ENCODE measurements around the gene KMT5C.

Gene KMT5C

GRCh38 chr19:55346725-55347441 lies 7.2 kb downstream of the KMT5C start:
- DNase-seq (ENCODE audit: low spot score) (no peak), FAIRE-seq (no peak)

DNA sequence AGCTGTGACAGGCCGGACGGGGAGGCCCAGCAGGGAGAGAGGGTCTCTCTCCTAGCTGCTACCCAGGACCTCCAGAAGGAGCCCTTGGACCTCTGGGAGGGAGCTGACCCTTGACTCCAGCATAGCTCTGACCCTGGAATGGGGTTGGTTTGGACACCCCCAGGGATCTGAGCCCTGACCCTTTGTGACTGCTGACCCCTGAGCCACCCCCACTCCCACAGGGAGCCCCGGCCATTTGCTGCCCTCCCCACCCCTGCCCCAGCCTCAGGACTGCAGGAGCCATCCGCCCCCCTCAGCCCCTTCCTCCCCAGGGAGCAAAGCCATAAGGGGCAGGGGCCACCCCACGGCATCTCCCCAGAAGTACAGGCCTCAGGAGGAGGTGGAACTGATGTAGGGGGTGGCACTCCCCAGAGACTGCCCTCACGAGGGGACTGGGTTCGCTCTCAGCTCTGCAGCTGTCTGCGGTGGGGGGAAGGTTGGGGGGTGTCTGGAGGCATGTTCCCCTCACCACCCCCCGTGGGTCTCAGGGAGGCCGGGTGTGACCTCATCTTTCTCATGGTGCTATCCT lies 7.8 kb downstream of the KMT5C start:
- DNase-seq (ENCODE audit: low spot score), result no peak
- FAIRE-seq, result no peak

GRCh38 chr19:55348317-55349034 lies 8.8 kb downstream of the KMT5C start:
- FAIRE-seq (no peak), DNase-seq (ENCODE audit: low spot score) (no peak)

DNA sequence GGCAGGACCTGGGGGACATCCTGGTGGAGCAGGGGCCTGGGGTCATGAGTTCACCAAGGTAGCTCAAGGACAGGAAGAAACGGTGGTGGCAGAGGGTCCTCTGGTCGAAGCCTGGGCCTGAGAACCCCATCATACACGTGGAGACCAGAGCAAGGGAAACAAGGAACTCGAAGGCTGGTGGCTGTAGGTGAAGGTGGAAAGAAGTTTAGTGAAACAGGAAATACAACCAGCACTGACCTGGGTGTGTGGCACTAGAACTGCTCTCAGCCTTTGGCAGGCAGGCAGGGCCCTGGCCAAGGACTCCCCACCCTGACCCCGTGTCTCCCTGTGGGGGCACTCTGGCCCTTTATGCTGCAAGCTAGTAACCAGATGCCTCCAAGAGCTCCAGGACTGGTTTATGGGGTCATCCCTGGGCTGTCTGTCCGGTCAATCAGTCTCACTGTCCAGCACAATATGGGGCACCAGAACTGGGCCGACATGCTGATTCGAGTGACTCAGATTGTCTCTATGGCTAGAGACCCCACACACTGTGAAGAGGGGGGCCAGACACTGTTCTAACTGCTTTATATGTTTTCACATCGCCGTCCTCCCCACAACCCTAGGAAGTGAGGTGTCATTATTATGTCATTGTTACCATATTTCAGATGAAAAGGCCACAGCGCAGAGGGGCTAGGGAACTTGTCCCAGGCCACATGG lies 11.1 kb downstream of the KMT5C start:
- FAIRE-seq (no peak), DNase-seq (ENCODE audit: low spot score) (no peak)

- FAIRE-seq, result peak; percentile 30
- DNase-seq (ENCODE audit: low spot score), result peak; percentile 26
These were observed 12.4 kb downstream of the KMT5C start for GRCh38 chr19:55352040-55352439.

- no peak for FAIRE-seq
These were observed 13.0 kb downstream of the KMT5C start for GRCh38 chr19:55352549-55353145.

DNA sequence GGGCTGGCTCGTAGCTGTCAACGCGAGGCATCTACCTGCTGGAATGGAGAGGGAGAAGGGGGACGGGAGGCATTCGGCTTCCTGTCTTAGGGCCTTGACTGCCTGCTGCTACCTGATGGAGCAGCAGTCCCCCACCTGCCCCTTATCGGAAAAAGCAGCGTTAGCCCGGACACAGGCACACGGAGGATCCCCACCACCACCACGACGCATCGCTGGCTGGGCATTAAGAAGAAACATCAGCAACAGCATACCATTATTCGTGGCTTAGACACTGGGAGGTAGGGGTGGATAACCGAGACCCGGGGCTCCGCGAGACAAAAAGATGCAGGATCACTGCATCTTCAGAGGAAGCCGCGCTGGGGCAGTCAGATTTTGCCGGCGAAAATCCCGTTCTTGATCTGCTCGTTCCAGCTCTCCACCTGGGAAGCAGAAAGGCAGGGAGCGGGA lies 13.7 kb downstream of the KMT5C start:
- FAIRE-seq (no peak), DNase-seq (ENCODE audit: low spot score) (no peak)

More at GRCh38 chr19:55352549-55353145, 13.0 kb downstream of the KMT5C start:
- no peak for DNase-seq (ENCODE audit: low spot score)

- FAIRE-seq, result no peak
- DNase-seq (ENCODE audit: low spot score), result peak; percentile 41
These were observed 14.4 kb downstream of the KMT5C start for GRCh38 chr19:55353803-55354697.

- FAIRE-seq (no peak), DNase-seq (ENCODE audit: low spot score) (no peak)
These were observed 15.1 kb downstream of the KMT5C start, which contains the start of gene COX6B2 for GRCh38 chr19:55354698-55355212. TSS of gene COX6B2 (minus strand) at chr19:55354719. CDS start at chr19:55354521, 198 bp downstream.

- no peak for DNase-seq (ENCODE audit: low spot score)
- FAIRE-seq, result no peak
These were observed 15.6 kb downstream of the KMT5C start for GRCh38 chr19:55355213-55355821.

- no peak for DNase-seq (ENCODE audit: low spot score)
- no peak for FAIRE-seq
These were observed 18.8 kb downstream of the KMT5C start for GRCh38 chr19:55358493-55358892.

GRCh38 chr19:55358943-55359908 lies 19.6 kb downstream of the KMT5C start:
- DNase-seq (ENCODE audit: low spot score) (peak; percentile 45), FAIRE-seq (no peak)

DNA sequence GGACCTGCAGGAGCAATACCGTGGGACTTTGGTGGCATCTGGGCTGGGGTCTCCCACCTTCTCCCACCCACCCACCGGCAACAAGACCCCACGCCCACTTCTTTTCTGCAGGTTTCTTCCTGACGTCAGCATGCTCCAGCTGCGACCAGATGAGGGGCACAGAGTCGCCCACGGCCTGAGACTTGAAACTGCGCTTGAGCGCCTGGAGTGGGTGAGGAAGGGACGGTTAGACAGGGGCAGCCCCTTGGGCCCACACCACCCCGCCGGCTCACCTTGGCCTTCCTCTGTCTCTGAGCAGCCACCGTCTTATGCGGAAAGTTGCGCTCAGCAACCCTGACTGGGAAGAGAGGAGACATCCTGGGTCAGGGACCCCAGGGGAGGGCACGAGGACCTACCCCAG lies 21.2 kb downstream of the KMT5C start:
- DNase-seq (ENCODE audit: low spot score) (no peak), FAIRE-seq (no peak)

GRCh38 chr19:55362174-55362989 lies 22.7 kb downstream of the KMT5C start:
- DNase-seq (ENCODE audit: low spot score), result no peak

DNA sequence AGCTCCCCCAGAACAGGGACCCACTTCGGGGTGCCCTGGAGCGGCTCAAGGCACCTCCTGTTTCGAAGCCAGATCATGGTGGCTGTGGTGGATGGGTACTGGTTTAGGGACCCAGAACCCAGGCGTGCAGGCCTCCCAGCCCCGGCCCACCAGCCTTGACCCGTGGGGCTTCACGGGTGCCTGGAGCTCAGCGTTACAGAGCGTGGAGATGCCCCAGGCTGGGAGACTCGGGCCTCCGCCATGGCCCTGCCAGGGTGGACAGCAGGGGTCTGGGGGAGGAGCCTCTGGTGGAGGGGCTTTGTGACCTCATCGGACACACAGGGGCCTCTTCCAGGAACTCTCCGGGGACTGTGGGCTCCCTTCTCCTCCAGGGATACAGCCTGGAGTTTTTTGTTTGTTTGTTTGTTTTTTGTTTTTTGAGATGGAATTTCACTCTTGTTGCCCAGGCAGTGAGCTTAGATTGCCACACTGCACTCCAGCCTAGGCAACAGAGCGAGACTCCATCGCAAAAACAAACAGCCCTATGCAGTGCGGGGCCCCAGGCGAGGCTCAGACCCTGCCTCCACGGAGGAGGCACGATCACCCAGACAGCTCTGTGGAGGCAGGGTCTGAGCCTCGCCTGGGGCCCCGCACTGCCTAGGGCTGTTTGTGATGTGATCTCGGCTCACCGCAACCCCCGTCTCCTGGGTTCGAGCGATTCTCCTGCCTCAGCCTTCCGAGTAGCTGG lies 23.5 kb downstream of the KMT5C start, which contains the start of gene GARIN5B:
Gene GARIN5B, minus strand, starts transcription at position 271 of the 727 bp plus-strand sequence. Its CDS starts 194 bp downstream, at position 77.
- FAIRE-seq (no peak), DNase-seq (ENCODE audit: low spot score) (no peak)

More at GRCh38 chr19:55362174-55362989, 22.7 kb downstream of the KMT5C start:
- no peak for FAIRE-seq

DNA sequence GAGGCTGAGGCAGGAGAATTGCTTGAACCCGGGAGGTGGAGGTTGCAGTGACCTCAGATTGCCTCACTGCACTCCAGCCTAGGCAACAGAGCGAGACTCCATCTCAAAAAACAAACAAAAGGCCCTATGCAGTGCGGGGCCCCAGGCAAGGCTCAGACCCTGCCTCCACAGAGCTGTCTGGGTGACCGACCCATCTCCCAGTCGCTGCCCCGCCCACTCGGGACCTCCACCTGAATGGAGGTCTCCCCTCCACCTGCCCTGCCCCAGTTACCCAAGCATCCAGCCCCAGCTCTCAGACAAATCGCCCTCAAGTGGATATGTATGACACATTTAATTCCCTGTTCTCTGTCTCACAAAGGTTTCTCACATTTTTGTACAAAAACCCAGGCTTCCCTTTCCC lies 25.6 kb downstream of the KMT5C start:
- DNase-seq (ENCODE audit: low spot score) (no peak), FAIRE-seq (no peak)

- FAIRE-seq, result no peak
These were observed 26.3 kb downstream of the KMT5C start for GRCh38 chr19:55365964-55366363.

More at GRCh38 chr19:55365964-55366363, 26.3 kb downstream of the KMT5C start:
- DNase-seq (ENCODE audit: low spot score), result no peak
